GM18507 (cell line): ENCODE data around the gene DEFB128.
"Not testable (repeated sequence)": the region's sequence is repeated elsewhere in the genome, so short reads cannot be mapped to it uniquely, and the experiment has no call there.

Source experiments
- DNase-seq: peaks from one replicate; pipeline ENCODE4 v3.0.0; 2011; ENCODE audit warnings: low read depth; ENCODE audit not compliant: insufficient read length; ENCODE audit errors: extremely low spot score
- FAIRE-seq: peaks from 2 replicates; lab custom pipeline; 2011; peaks lifted over from hg19 to GRCh38; lab: Jason Lieb, UNC

The DEFB128 gene

GRCh38 chr20:189611-190010 lies at the start of gene DEFB128:
Gene DEFB128, minus strand, starts transcription at chr20:189711. Its CDS starts 88 bp downstream, at chr20:189623.
- no peak for DNase-seq
- FAIRE-seq = no peak

- FAIRE-seq = peak; percentile 45
Observed at GRCh38 chr20:237929-238328, 48.4 kb upstream of the DEFB128 start.

GRCh38 chr20:237489-237888 lies 48.0 kb upstream of the DEFB128 start:
- DNase-seq = no peak
- FAIRE-seq = peak; percentile 62

More at GRCh38 chr20:237929-238328, 48.4 kb upstream of the DEFB128 start:
- no peak for DNase-seq

- FAIRE-seq (no peak), DNase-seq (no peak)
Observed at GRCh38 chr20:235891-236290, 46.4 kb upstream of the DEFB128 start.

- no peak for DNase-seq
- peak; percentile 29 for FAIRE-seq
Observed at GRCh38 chr20:227439-228105, 38.1 kb upstream of the DEFB128 start.

GRCh38 chr20:226958-227357 lies 37.4 kb upstream of the DEFB128 start, which contains the start of gene DEFB129:
Gene DEFB129, plus strand, starts transcription at chr20:227258. Its CDS starts 31 bp downstream, at chr20:227289.
- DNase-seq (no peak), FAIRE-seq (no peak)

- not testable (repeated sequence) for DNase-seq, FAIRE-seq
Observed at GRCh38 chr20:225879-226278, 36.4 kb upstream of the DEFB128 start.

- FAIRE-seq (no peak), DNase-seq (no peak)
Observed at GRCh38 chr20:221258-221830, 31.8 kb upstream of the DEFB128 start.

GRCh38 chr20:219290-220115 lies 30.0 kb upstream of the DEFB128 start:
- FAIRE-seq = no peak
- no peak for DNase-seq

- FAIRE-seq (no peak), DNase-seq (no peak)
Observed at GRCh38 chr20:217266-217665, 27.8 kb upstream of the DEFB128 start.

- DNase-seq (no peak), FAIRE-seq (no peak)
Observed at GRCh38 chr20:215796-216195, 26.3 kb upstream of the DEFB128 start.

GRCh38 chr20:214383-214782 lies 24.9 kb upstream of the DEFB128 start:
- no peak for FAIRE-seq
- DNase-seq = no peak

- FAIRE-seq (no peak), DNase-seq (no peak)
Observed at GRCh38 chr20:210809-211502, 21.4 kb upstream of the DEFB128 start.

GRCh38 chr20:208942-209566 lies 19.5 kb upstream of the DEFB128 start:
- FAIRE-seq = peak; percentile 89
- DNase-seq = peak; percentile 5

GRCh38 chr20:203630-204029 lies 14.1 kb upstream of the DEFB128 start:
- DNase-seq = not testable (repeated sequence)

GRCh38 chr20:199996-200395 lies 10.5 kb upstream of the DEFB128 start:
- FAIRE-seq = no peak
- DNase-seq = no peak

More at GRCh38 chr20:203630-204029, 14.1 kb upstream of the DEFB128 start:
- FAIRE-seq = not testable (repeated sequence)

GRCh38 chr20:198225-198624 lies 8.7 kb upstream of the DEFB128 start:
- DNase-seq (no peak), FAIRE-seq (no peak)

GRCh38 chr20:187733-188132 lies 1.8 kb downstream of the DEFB128 start:
- DNase-seq (no peak), FAIRE-seq (no peak)

- DNase-seq = no peak
- no peak for FAIRE-seq
Observed at GRCh38 chr20:184288-184687, 5.2 kb downstream of the DEFB128 start.
